Lower leg skin (tissue), 4 donors: ENCODE results near the gene SLC27A2. TPM values are rescaled to one million over a fixed set of nuclear protein-coding genes. Genes with fewer than 3 reads are reported as not detected.
"Not testable (repeated sequence)": the region's sequence is repeated elsewhere in the genome, so short reads cannot be mapped to it uniquely, and the experiment has no call there.

Source experiments
- DNase-seq, 2 donors: peaks; one replicate each; pipeline ENCODE4 v3.0.0-alpha.2; 2019; ENCODE audit warnings: low spot score in 2 of 2
- H3K4me3 ChIP-seq: fragments of 200-600 bp; sonication (generic); 2 replicates; pipeline ENCODE4 v1.5.1; 2017; ENCODE audit warnings: mild to moderate bottlenecking, low read depth; ENCODE audit not compliant: poor library complexity, severe bottlenecking
- CTCF ChIP-seq, 3 donors: fragments of 450-650 bp; IDR thresholded peaks; one replicate each; pipeline ENCODE4 v1.5.1; 2016; ENCODE audit warnings: antibody characterized with exemption in 3 of 3, mild to moderate bottlenecking in 3 of 3, moderate library complexity in 2 of 3
- POLR2A ChIP-seq, 2 donors: fragments of 450-650 bp; IDR thresholded peaks; one replicate each; pipeline ENCODE4 v1.6.1; 2016 to 2017; ENCODE audit warnings: antibody characterized with exemption in 2 of 2, mild to moderate bottlenecking in 1 of 2, moderate library complexity in 1 of 2
- WGBS, 2 donors: methylation state at CpG; one replicate each; pipeline ENCODE4 v1.1.5; 2018; 5-methylcytosine and 5-hydroxymethylcytosine counted together
- intact Hi-C: fragments of 100-400 bp; cut with DNase I; formaldehyde crosslinking; loops from one replicate; pipeline ENCODE4 v1.15.0; 2023; ENCODE audit warnings: low total_unique reads
- total RNA-seq, 4 donors: library from RNA; depleted of rRNA; stranded (reverse); fragments of >200 nt; gene quantifications; one replicate each; pipeline ENCODE4 v1.1.0, GENCODE V29; 2016

SLC27A2 gene
- 1 to 10 TPM in 2 of 4 donors, under 1 TPM in 2; 0.53 to 4.1 (median 1.3) TPM for total RNA-seq

- DNase-seq, result no peak
These were observed at the start of gene SLC27A2 for GRCh38 chr15:50181969-50182218. Gene SLC27A2 (plus strand): TSS chr15:50182196. CDS start chr15:50182428, 232 bp downstream.

GRCh38 chr15:50132251-50132984, 49.6 kb upstream of the SLC27A2 start:
- H3K4me3 ChIP-seq, intact Hi-C loops, DNase-seq: not testable (repeated sequence)
- WGBS, 2 donors, result 87 to 92% methylated on average over 3 of the region's 3 CpGs

More at GRCh38 chr15:50181969-50182218, at the start of gene SLC27A2:
- intact Hi-C loops, result no loop called here
- peak within 1 kb of the TSS; percentile 41 for H3K4me3 ChIP-seq
- 5 to 6% methylated on average over 8 of the region's 17 CpGs for WGBS, 2 donors
- TF ChIP-seq CTCF (IDR thresholded peaks at IDR 0.05), result no peak
- no peak for TF ChIP-seq POLR2A (IDR thresholded peaks at IDR 0.05)

GRCh38 chr15:50134524-50135024, 47.4 kb upstream of the SLC27A2 start:
- TF ChIP-seq CTCF (IDR thresholded peaks at IDR 0.05), result no peak
- TF ChIP-seq POLR2A (IDR thresholded peaks at IDR 0.05), result no peak
- no peak for DNase-seq
- H3K4me3 ChIP-seq, result no peak overlapping the region
- 20 to 47% methylated on average over 2 of the region's 2 CpGs for WGBS, 2 donors
- intact Hi-C loops, result no loop called here

GRCh38 chr15:50135031-50135551, 46.9 kb upstream of the SLC27A2 start:
- intact Hi-C loops, result no loop called here

GRCh38 chr15:50137330-50137761, 44.6 kb upstream of the SLC27A2 start:
- WGBS, 2 donors, result 60 to 75% methylated on average over 7 of the region's 7 CpGs
- intact Hi-C loops, result no loop called here

More at GRCh38 chr15:50135031-50135551, 46.9 kb upstream of the SLC27A2 start:
- no peak overlapping the region for H3K4me3 ChIP-seq
- no peak for TF ChIP-seq POLR2A (IDR thresholded peaks at IDR 0.05)
- no peak for TF ChIP-seq CTCF (IDR thresholded peaks at IDR 0.05)
- no peak for DNase-seq
- 84 to 85% methylated on average over 5 of the region's 5 CpGs for WGBS, 2 donors

More at GRCh38 chr15:50137330-50137761, 44.6 kb upstream of the SLC27A2 start:
- no peak for DNase-seq
- no peak overlapping the region for H3K4me3 ChIP-seq
- TF ChIP-seq CTCF (IDR thresholded peaks at IDR 0.05), result no peak
